Left lobe of liver (tissue), 2 donors: ENCODE data around the gene ICA1L. TPM values are rescaled to one million over a fixed set of nuclear protein-coding genes. Genes with fewer than 3 reads are reported as not detected.
A peak's percentile ranks its signal among the peaks of the same experiment; 100 is the strongest.
"Not testable (repeated sequence)": the region's sequence is repeated elsewhere in the genome, so short reads cannot be mapped to it uniquely, and the experiment has no call there.

Source experiments
- ATAC-seq: fragments of 200-7000 bp; cut with Tn5 transposase; one replicate; pipeline ENCODE4 v1.9.1; 2020; ENCODE audit warnings: mild to moderate bottlenecking, moderate library complexity
- DNase-seq: peaks from one replicate; pipeline ENCODE4 v3.0.0-alpha.2; 2020; ENCODE audit warnings: low spot score
- total RNA-seq: library from RNA; stranded (reverse); gene quantifications from one replicate; pipeline ENCODE4 v1.2.1, GENCODE V29; 2021
- donor health status: DM: no; HTN: no; CAD: no; lungs with moderate emphysema.
- donor health status: DM: no; HTN: yes; CAD: no.

The ICA1L gene
- total RNA-seq, 1 donor from 2014 or later, result 0.63 TPM

- no peak for ATAC-seq
- no peak for DNase-seq
Measured at GRCh38 chr2:202847693-202848524, 23.7 kb downstream of the ICA1L start.

- DNase-seq (no peak), ATAC-seq (no peak)
Measured at GRCh38 chr2:202844656-202845055, 26.9 kb downstream of the ICA1L start.

- ATAC-seq, result no peak
- no peak for DNase-seq
Measured at GRCh38 chr2:202842690-202843089, 28.9 kb downstream of the ICA1L start.

- DNase-seq, result no peak
- ATAC-seq, result no peak
Measured at GRCh38 chr2:202841090-202841867, 30.3 kb downstream of the ICA1L start.

DNA sequence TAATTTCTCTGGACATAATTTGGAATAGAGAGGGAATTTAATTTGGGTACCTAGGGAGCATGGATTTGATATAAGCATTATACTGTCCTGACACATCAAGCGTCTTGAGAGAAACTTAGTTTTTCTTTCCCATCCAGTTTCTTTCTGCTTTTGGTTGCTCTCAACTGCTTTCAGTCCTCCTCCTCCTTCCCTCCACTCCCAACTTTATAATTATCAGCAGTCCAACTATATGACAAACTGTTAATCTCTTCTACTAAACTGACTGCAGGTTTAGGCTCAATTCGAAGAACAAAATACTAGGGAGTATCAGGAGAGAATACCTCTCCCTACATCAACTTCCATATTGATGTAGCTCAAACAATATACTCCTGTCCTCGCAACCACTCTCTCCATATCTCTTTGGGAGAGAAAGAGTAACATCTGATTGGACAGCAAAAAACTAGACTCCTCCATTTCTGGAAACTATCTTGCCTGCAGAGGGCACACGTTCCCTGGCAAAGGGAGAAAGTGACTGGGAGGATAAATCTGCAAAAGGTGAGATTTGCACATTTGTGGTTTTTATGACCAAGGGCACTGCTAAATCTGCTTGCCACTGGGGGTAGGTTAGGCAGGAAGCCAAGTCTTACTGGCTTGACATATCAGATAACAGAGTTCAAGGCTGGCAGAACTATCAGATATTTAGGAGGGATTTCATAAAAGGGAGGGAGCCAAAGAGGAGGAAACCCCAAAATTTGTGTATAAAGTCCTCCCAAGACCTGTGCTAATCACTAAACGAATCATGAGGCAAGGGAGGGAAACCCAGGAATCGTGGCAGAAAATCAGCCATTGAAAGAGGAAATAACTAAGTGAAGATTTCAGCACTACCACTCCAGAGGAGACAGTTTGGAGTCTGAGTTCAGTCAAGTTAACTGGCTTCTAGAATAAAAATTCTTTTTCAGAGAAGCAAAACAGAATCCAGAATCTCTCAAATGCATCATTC lies 40.0 kb downstream of the ICA1L start:
- DNase-seq, result peak; percentile 54
- ATAC-seq, result peak; percentile 99

DNA sequence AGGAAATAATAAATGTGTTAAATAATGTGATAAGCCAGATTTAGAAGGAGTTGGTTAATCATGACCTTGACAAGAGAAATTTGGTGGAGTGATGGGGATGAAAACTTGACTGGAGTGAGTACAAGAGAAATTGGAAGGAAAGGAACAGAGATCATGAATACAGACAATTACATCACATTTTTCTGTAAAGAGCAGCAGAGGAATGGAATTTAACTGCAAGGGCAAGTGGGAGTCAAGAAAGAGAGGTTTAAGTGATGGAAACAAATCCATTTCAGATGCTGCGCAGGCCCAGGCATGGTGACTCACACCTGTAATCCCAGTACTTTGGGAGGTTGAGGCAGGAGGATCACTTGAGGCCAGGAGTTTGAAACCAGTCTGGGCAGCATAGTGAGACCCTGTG lies 46.7 kb downstream of the ICA1L start:
- ATAC-seq (no peak), DNase-seq (no peak)

GRCh38 chr2:202822411-202822810 lies 49.2 kb downstream of the ICA1L start:
- no peak for ATAC-seq
- no peak for DNase-seq

GRCh38 chr2:202821206-202822160 lies 50.1 kb downstream of the ICA1L start:
- no peak for ATAC-seq
- no peak for DNase-seq

DNA sequence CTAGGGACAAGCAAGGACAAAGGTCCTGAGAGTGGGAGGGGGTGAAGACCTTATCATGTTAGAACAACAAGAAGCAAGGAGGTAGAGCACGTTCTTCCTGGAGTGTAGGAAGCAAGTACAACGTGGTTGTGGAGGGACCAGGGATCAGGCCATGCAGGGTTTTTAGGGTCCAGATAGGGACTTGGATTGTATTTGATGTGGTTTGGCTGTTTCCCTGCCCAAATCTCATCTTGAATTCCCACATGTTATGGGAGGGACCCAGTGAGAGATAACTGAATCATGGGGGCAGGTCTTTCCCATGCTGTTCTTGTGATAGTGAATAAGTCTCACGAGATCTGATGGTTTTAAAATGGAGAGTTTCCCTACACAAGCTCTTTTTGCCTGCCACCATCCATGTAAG lies 53.2 kb downstream of the ICA1L start:
- DNase-seq, result no peak

DNA sequence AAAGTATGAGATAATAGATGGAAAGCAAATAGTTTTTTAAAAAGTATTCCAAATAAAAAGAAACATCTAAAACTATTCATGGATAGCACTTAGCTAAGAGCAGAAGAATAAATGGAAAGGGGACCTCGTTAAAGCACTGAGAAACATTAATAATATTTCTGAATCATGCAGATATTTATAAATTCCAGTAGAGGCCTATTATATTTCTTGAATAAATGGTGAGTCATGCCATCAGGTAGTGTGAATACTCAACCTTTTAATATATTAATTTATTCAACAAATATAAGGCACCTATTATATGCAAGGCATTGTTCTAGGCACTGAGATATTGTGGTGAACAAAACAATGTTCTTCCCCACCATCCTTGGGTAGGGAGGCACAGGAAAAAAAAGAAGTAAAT lies 53.8 kb downstream of the ICA1L start:
- ATAC-seq, result no peak
- no peak for DNase-seq

More for the DNA sequence above, 53.2 kb downstream of the ICA1L start:
- no peak for ATAC-seq

- DNase-seq, result no peak
Measured at GRCh38 chr2:202815548-202816360, 55.8 kb downstream of the ICA1L start.

DNA sequence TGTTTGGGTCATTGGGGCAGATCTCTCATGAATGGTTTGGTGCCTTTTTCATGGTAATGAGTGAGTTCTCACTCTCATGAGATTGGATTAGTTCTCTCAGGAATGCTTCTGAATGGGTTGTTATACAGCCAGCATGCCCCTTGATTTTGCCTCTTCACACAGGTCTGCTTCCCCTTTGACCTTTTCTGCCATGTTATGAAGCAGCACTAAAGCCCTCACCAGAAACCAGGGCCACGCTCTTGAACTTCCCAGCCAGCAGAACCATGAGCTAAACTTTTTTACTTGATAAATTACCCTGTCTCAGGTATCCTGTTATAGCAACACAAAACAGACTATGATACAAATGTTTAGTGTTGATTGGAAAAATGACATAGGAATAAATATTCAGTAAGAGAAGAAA lies 57.3 kb downstream of the ICA1L start:
- no peak for ATAC-seq
- DNase-seq, result no peak

More at GRCh38 chr2:202815548-202816360, 55.8 kb downstream of the ICA1L start:
- peak; percentile 27 for ATAC-seq

DNA sequence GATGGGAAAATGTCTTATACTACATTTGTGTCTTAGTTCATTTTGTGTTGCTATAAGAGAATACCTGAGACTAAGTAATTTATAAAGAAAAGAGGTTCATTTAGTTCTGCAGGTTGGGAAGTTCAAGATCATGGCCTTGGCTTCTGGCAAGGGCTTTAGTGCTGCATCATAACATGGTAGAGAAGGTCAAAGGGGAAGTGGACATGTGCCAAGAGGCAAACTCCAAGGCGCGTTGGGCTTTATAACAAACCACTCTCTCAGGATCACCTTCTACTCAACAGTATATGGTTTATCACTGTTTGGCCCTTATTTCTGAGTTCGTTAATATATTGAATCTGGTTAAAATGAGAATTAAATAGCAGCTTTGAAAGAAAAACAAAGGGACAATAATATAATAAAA lies 58.2 kb downstream of the ICA1L start:
- DNase-seq, result no peak
- ATAC-seq, result no peak

DNA sequence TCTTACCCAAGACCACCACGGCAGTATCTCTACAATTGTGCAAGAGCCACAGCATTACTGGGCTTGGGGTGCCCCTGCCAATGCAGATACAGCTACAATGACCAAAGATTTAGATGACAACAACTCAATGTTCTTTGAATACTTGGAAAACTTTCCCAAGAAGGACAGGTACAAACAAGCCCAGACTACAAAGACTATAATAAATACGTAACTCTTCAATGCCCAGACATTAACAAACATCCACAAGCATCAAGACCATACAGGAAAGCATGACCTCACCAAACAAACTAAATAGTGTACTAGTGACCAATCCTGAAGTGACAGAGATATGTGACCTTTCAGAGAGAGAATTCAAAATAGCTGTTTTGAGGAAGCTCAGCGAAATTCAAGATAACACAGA lies 62.8 kb downstream of the ICA1L start:
- ATAC-seq (no peak), DNase-seq (no peak)

- DNase-seq, result peak; percentile 55
- peak; percentile 80 for ATAC-seq
Measured at GRCh38 chr2:202807431-202808138, 64.0 kb downstream of the ICA1L start.

DNA sequence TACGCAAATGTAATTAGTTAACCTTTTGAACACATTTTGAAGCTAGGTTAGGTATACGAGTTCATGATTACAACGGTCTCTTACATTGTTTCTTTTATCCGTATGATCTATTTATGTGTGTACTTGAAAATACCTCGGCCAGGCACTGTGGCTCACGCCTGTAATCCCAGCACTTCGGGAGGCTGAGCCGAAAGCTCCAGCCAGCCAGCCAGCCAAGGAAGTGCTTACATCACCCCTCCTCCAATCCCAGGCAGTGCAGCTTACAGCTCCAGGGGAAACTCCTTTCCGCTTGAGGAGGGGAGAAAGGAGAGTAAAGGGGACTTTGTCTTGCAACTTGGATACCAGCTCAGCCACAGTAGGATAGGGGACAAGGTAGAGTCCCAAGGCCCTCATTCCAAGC lies 65.7 kb downstream of the ICA1L start:
- not testable (repeated sequence) for DNase-seq
- peak; percentile 34 for ATAC-seq

DNA sequence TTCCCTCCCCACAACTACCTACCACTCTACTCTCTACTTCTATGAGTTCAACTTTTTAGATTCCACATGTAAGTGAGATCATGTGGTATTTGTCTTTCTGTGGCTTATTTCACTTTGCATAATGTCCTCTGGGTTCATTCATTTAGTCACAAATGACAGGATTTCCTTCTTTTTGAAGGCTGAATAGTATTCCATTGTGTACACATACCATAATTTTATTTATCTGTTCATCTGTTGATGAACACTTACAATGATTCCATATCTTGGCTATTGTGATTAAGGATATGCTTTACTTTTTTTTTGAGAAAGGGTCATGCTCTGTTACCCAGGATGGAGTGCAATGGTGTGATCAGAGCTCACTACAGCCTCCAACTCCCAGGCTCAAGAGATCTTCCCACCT lies 73.6 kb downstream of the ICA1L start:
- ATAC-seq, result no peak
- DNase-seq, result no peak

- DNase-seq (no peak), ATAC-seq (no peak)
Measured at GRCh38 chr2:202790676-202791075, 80.9 kb downstream of the ICA1L start.
